Subcutaneous abdominal adipose tissue (tissue), 5 donors: ENCODE data around the gene PAOX.
A peak's percentile ranks its signal among the peaks of the same experiment; 100 is the strongest.

Source experiments
- H3K27ac ChIP-seq: one replicate; pipeline ENCODE4 v1.7.0; 2013; ENCODE audit warnings: low read depth, mild to moderate bottlenecking, inconsistent platforms, low read length, moderate library complexity
- H3K27me3 ChIP-seq, 5 donors: one replicate each; pipeline ENCODE4 v1.7.0; 2013; ENCODE audit warnings: low read length in 5 of 5, inconsistent platforms in 1 of 5; ENCODE audit not compliant: control insufficient read depth in 5 of 5, insufficient read depth in 4 of 5
- H3K36me3 ChIP-seq, 5 donors: one replicate each; pipeline ENCODE4 v1.7.0; 2013; ENCODE audit warnings: low read length in 5 of 5; ENCODE audit not compliant: control insufficient read depth in 5 of 5, insufficient read depth in 5 of 5
- H3K4me1 ChIP-seq, 5 donors: one replicate each; pipeline ENCODE4 v1.7.0; 2013; ENCODE audit warnings: low read length in 5 of 5, mild to moderate bottlenecking in 3 of 5, moderate library complexity in 1 of 5; ENCODE audit not compliant: control insufficient read depth in 5 of 5, insufficient read depth in 5 of 5
- H3K4me3 ChIP-seq, 5 donors: one replicate each; pipeline ENCODE4 v1.7.0; 2013; ENCODE audit warnings: low read length in 5 of 5, low read depth in 1 of 5
- H3K9ac ChIP-seq, 5 donors: one replicate each; pipeline ENCODE4 v1.7.0; 2013; ENCODE audit warnings: low read length in 5 of 5, mild to moderate bottlenecking in 4 of 5, moderate library complexity in 3 of 5
- H3K9me3 ChIP-seq, 5 donors: one replicate each; pipeline ENCODE4 v1.7.0; 2013; ENCODE audit warnings: low read length in 5 of 5; ENCODE audit not compliant: control insufficient read depth in 5 of 5
- donor health status: healthy.
- donor health status: healthy.
- donor health status: healthy.
- donor health status: healthy.
- donor health status: healthy.

PAOX gene

DNA sequence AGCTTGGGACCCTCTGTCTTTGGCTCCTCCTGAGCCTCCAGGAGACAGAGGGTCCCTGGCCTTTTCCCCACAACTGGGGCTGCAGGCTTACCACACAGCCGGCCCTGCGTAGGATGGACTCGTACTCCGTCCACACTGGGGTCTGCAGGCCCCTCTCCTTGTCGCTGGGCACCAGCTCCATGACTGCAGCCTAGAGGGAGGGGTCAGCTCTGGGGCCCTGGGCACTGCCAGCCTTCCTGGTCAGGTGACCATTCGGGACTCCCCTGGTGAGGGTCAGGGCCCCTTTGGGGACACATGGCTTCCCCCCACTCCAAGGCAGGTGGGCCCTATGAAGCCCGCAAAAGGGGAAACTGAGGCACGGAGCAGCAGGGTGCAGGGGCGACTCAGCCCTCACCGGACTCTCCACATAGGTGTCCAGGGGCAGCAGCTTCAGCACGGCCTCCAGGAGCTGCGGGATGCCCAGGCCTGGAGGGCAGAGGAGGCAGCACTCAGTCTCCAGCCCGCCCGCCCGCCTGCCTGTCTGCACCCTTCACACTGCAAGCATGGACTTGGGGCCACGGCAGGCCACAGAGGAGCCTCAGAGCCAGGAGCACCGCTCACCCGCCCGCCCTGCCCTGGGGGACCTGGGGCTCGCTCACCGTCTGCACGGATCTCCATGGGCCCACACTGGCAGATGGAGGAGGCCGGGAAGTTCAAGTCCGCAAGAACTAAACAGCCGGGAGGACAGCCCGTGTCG lies 22.3 kb upstream of the PAOX start:
- peak overlapping the region in 4 of 5 donors; percentile 62 to 70 (median 67) for H3K4me3 ChIP-seq
- peaks cover 0 to 13% (median 2%) of the 10 kb centered on the region in 5 donors for H3K36me3 ChIP-seq
- H3K9ac ChIP-seq = peak overlapping the region in 4 of 5 donors; percentile 51 to 73 (median 67)
- peaks cover 0 to under 1% (median 0%) of the 10 kb centered on the region in 5 donors for H3K27me3 ChIP-seq
- peaks cover 0 to 43% (median 18%) of the 10 kb centered on the region in 5 donors for H3K4me1 ChIP-seq
- no peak overlapping the region for H3K27ac ChIP-seq
- peaks cover 0 to 2% (median 0%) of the 10 kb centered on the region in 5 donors for H3K9me3 ChIP-seq

DNA sequence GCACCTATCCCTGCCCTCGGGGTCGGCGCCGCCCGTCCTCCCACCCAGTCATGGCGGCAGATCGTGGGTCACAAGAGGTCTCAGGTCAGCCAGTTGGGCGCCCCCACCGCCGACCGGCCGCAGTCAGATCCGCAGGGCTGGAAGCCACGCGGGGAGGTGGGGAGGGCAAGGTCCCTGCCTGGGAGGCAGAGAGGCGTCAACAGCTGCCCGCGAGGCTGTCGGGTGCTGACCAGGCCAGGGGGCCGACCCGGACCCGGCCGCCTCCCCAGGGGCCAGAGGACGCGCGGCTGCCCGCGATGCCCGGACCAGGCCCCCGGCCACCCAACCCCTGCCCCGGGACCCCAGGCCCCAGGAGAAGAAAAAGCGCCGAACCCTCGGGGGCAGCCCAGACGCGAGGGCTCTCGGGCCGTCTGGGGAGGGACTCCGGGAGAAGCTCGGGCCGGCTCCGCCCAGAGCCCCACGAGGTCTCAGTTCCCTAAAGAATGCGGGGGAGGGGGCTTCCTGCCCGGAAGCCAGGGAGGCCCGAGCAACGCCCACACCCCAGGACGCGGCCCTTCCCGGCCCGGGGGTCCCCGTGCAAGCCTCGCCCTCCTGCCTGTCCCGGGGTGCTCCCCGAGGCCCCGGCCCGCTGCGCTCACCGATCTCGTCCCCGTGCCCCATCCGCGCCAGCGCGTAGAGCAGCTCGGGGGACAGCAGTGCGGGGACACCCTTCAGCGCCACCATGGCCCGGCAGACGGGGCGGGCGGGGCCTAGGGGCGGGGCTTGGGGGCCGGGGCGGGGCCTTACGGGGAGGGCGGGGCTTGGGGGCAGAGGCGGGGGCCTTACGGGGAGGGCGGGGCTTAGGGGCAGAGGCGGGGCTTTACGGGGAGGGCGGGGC lies 21.5 kb upstream of the PAOX start, which contains the start of gene FUOM:
Gene FUOM, minus strand, starts transcription at position 735 of the 877 bp plus-strand sequence. Its CDS starts 12 bp downstream, at position 723.
- Histone ChIP-seq H3K9ac (peak within 1 kb of the TSS in 4 of 5 donors; percentile 51 to 73 (median 67)), H3K4me1 (peaks cover 0 to 43% (median 18%) of the 10 kb centered on the region in 5 donors), H3K4me3 (peak within 1 kb of the TSS in 4 of 5 donors; percentile 62 to 70 (median 67)), H3K36me3 (peaks cover 0 to 21% (median 10%) of the 10 kb centered on the region in 5 donors), H3K27me3 (no peaks in the 10 kb centered on the region), H3K9me3 (peaks cover 0 to 2% (median 0%) of the 10 kb centered on the region in 5 donors), H3K27ac (no peak within 1 kb of the TSS)

DNA sequence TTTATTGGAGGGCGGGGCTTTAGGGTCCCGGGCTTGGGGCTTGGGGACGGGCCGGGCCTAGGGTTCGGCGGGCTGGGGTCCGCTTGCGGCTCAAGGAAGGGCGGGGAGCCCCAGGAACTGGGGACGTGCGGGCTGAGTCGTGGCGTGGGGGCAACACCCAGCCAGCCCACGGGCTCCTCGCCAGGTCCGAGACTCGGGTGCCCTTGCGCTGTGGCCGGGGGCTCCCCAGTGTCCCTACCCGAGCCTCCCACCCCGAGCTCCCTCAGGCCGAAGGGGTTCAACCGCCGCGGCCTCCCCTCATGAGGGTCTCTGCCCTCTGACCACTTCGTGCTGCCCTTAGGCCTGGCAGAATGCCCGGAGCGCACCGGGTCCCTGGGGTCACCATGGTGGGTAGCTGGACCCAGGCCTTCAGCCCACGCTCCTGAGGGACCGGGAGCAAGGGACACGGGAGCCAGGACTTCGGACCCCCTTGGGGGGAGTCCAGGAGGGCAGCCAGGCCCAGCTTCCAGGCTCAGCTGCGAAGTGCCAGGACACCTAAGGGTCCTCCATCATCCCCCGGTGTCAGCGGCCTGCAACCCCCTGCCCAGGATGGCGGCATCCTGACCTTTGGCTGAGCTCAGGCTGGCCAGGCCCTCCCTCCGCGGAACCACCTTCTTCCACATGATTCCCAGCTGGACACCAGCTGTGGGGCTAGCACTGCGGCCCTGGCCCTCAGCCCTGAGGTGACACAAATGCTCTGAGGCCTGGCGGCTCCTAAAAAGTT lies 20.7 kb upstream of the PAOX start:
- H3K4me3 ChIP-seq = no peak overlapping the region
- peaks cover 0 to 29% (median 18%) of the 10 kb centered on the region in 5 donors for H3K36me3 ChIP-seq
- no peak overlapping the region for H3K27ac ChIP-seq
- peak overlapping the region in 1 of 5 donors; percentile 56 for H3K9ac ChIP-seq
- peaks cover 0 to 2% (median 0%) of the 10 kb centered on the region in 5 donors for H3K9me3 ChIP-seq
- no peaks in the 10 kb centered on the region for H3K27me3 ChIP-seq
- peaks cover 0 to 43% (median 18%) of the 10 kb centered on the region in 5 donors for H3K4me1 ChIP-seq

DNA sequence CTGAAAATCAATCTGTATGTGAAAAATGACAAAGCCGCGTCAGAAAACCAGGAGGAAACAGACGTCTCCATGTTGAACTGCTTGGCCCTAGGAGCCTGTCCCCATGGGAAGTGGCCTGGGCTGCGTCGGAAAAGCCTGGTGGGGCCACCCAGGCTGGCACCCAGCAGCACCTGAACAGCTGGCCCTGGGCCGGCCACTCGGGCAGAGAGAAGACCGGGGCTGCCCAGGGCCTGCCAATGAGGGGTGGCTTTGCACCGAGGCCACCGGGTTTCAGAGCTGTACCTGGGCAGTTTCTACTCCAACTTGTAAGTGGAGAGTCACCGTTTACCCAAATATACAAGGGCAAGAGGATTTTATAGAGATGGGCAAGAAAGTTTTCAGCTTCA lies 20.1 kb upstream of the PAOX start:
- Histone ChIP-seq H3K4me3 (no peak overlapping the region), H3K9ac (peak overlapping the region in 1 of 5 donors; percentile 56), H3K4me1 (peaks cover 0 to 43% (median 18%) of the 10 kb centered on the region in 5 donors), H3K9me3 (peaks cover 0 to 2% (median 0%) of the 10 kb centered on the region in 5 donors), H3K36me3 (peaks cover 0 to 34% (median 22%) of the 10 kb centered on the region in 5 donors), H3K27ac (no peak overlapping the region), H3K27me3 (no peaks in the 10 kb centered on the region)

DNA sequence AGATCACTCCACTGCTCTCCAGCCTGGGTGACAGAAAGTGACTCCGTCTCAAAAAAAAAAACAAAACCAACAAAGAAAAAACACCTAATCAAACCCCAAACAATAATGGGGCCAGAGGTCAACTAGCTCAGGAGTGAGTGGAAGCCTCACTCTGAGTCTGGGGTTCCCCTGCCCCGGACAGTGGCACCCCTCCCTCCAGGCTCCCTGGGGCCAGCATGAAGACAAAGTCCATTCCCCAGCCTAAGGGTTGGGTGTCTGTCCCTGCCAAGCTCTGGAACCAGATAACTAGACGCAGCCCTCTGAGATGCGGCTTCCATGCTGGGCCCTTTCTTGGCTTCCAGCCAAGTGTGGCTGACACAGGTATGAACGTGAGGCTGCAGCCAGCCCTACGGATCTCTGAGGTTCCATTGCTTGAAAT lies 19.5 kb upstream of the PAOX start:
- peaks cover 4 to 35% (median 26%) of the 10 kb centered on the region in 5 donors for H3K36me3 ChIP-seq
- H3K4me3 ChIP-seq = no peak overlapping the region
- H3K9ac ChIP-seq = no peak overlapping the region
- H3K9me3 ChIP-seq = peaks cover 0 to 2% (median 0%) of the 10 kb centered on the region in 5 donors
- peaks cover 0 to 43% (median 19%) of the 10 kb centered on the region in 5 donors for H3K4me1 ChIP-seq
- H3K27ac ChIP-seq = no peak overlapping the region
- no peaks in the 10 kb centered on the region for H3K27me3 ChIP-seq

DNA sequence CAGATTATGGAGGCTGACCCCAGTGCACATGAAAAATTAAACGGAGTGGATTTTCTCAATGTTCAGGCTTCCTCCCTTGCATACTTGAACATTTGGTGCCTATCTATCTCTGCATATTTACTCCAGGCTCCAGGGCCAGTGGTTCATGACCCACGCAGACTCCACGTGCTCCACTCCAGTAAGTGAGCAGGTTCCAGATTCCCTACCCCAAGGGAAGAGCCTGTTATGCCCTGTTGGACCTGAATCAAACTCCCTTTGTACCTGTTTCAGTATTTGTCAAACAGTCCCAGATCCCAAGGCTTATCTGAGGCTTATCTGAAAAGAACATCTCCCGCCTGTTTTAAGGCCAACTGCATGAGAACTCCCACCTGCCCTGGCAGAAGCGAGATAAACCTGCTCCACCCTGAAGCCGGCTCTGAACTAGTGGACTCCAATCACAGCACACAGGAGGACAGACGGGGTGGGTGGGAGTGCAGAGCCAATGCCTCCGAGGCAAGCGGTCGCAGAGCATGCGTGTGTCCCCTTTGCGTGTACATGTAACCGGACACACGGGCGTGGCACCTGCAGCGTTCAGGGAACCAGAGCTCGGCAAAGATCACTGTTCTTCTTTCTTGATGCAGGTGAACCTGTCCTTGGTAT lies 19.0 kb upstream of the PAOX start:
- Histone ChIP-seq H3K9ac (no peak overlapping the region), H3K9me3 (peaks cover 0 to 2% (median 0%) of the 10 kb centered on the region in 5 donors), H3K4me3 (no peak overlapping the region), H3K4me1 (peaks cover 0 to 43% (median 24%) of the 10 kb centered on the region in 5 donors), H3K27ac (no peak overlapping the region), H3K36me3 (peaks cover 4 to 35% (median 32%) of the 10 kb centered on the region in 5 donors), H3K27me3 (no peaks in the 10 kb centered on the region)

DNA sequence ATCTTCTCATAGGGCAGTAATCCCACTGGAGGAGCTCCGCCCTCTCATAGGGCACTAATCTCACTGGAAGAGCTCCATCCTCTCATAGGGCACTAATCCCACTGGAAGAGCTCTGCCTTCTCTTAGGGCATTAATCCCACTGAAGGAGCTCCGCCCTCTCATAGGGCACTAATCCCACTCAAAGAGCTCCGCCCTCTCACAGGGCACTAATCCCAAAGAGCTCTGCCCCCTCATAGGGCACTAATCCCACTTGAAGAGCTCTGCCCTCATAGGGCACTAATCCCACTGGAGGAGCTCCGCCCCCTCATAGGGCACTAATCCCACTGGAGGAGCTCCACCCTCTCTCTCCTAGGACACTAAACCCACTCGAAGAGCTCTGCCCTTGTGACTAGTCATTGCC lies 17.8 kb upstream of the PAOX start:
- Histone ChIP-seq H3K36me3 (peaks cover 4 to 45% (median 43%) of the 10 kb centered on the region in 5 donors), H3K4me3 (no peak overlapping the region), H3K9ac (no peak overlapping the region), H3K9me3 (peaks cover 0 to 2% (median 0%) of the 10 kb centered on the region in 5 donors), H3K27ac (no peak overlapping the region), H3K27me3 (no peaks in the 10 kb centered on the region), H3K4me1 (peaks cover 0 to 38% (median 30%) of the 10 kb centered on the region in 5 donors)

DNA sequence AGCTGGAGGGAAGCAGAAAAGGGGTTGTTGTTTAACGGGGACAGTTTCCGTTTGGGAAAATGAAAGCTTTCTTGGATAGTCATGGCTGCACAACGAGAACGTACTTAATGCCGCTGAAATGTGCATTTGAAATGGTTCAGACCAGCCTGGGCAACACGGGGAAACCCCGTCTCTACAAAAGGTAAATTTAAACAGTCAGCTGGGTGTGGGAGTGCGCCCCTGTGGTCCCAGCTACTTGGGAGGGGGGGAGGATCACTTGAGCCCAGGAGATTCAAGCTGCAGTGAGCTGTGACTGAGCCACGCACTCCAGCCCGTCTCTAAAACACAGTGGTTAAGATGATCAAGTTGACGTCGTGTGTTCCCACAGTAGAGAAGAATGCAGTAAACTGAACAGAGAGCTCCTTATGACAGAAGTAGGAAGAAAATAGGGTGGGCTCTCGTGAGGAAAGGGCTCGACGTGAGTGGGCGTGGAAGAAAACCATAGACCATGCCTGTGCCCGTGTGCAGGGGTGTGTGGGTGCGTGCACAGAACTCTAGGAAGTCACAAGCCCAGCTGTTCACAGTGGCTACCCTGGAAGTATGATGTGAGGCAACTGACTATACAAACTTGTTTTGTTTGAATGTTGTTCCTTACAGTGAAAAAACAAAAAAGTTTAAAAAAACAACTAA lies 17.2 kb upstream of the PAOX start:
- Histone ChIP-seq H3K27me3 (no peaks in the 10 kb centered on the region), H3K9me3 (peaks cover 0 to 2% (median 0%) of the 10 kb centered on the region in 5 donors), H3K27ac (no peak overlapping the region), H3K4me1 (peaks cover 0 to 33% (median 23%) of the 10 kb centered on the region in 5 donors), H3K36me3 (peaks cover 4 to 52% (median 50%) of the 10 kb centered on the region in 5 donors), H3K4me3 (no peak overlapping the region), H3K9ac (no peak overlapping the region)
